Measurements from ENCODE around the gene CDKL1.
A peak's percentile ranks its signal among the peaks of the same experiment; 100 is the strongest.
"Not testable (repeated sequence)": the region's sequence is repeated elsewhere in the genome, so short reads cannot be mapped to it uniquely, and the experiment has no call there.

CDKL1 gene

GRCh38 chr14:50357124-50357523, 39.6 kb downstream of the CDKL1 start:
- no peak for DNase-seq (ENCODE audit: low read depth in 2 of 2)

DNA sequence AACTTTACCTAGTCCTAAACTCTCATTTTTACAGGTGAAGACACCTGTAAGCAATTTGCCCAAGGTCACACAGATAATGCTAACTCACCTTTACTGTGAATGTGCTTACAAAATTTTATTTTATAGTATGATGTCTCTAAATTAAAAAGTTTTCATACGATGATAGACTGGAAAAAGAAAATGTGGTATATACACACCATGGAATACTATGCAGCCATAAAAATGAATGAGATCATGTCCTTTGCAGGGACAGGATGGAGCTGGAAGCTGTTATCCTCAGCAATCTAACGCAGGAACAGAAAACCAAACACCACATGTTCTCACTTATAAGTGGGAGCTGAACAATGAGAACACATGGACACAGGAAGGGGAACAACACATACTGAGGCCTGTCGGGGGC, 40.4 kb downstream of the CDKL1 start:
- DNase-seq (ENCODE audit: low read depth in 2 of 2): not testable (repeated sequence)

DNA sequence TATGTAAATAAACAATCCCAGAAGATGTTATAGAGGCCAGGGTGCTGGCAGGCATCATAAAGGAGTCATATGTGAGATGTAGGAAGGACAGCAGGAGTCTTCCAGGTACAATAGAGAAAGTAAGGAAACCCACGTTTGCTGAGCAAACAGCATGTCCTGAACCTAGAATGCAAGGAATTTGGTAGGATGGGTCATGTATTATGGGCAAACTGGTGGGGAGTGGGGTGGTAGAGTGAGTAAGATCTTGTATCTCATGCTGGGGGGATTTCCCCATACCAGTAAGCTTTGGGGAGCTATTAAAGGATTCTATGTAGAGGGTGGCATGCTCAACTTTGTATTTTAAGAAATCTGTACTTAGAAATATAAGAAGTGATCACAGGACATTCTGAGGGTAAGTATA, 41.0 kb downstream of the CDKL1 start:
- DNase-seq (ENCODE audit: low read depth in 2 of 2): no peak

DNA sequence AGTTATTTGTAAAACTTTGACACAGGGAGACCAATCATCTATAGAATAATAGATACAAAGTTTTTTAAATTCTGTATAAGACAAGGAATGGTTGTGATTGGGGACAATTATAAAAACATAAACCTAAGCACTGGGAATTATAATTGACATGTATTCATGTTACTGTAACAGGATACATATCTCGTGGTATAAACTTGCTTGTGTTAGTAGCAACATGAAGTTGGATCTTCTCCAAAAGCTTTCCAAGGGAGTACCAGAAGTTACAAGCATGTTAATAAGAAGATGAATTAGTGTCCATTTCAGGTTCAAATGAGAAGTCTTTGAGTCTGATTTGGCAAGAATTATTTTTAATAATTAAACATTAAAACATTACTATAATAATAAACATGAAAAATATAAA, 42.2 kb downstream of the CDKL1 start:
- no peak for DNase-seq (ENCODE audit: low read depth in 2 of 2)

GRCh38 chr14:50353126-50353525, 43.6 kb downstream of the CDKL1 start:
- DNase-seq (ENCODE audit: low read depth in 2 of 2): no peak

DNA sequence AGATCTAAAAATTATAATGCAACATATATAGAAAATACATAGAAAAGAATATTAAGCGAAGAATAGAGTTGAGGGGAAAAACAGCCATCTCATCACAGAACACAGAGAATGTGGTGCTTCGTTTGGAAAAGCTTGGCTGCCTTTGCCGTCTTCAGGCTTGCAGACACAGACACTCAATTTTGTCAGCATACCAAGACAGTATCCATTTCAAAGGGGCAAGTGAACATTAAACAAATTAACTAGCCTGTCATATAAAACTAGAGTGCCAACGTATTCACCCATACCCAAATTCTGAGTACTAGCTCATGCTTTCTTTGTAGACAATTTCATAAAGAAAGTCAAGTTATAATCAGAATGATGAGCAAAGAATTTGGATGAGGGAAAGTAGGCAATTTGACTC, 44.1 kb downstream of the CDKL1 start:
- no peak for DNase-seq (ENCODE audit: low read depth in 2 of 2)

- no peak for DNase-seq (ENCODE audit: low read depth in 2 of 2)
Observed at GRCh38 chr14:50350975-50351374, 45.7 kb downstream of the CDKL1 start.

DNA sequence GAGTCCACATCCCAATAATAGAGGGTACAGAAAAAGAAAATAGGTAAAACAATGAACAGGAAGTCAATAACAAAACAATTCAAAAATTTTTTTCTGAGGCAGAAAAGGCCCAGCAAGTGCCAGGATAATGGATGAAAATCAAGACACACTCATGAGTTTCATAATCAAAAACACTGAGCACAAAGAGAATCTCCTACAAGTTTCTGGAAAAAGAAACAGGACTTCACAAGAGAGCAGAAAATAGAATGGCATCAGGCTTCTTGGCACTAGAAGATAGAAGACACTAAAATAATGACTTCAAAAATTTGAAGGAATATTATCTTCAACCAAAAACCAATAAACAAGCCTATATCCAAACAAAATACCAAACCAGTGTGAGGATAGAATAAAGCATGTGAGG, 47.7 kb downstream of the CDKL1 start:
- DNase-seq (ENCODE audit: low read depth in 2 of 2): no peak

GRCh38 chr14:50347521-50347920, 49.2 kb downstream of the CDKL1 start:
- no peak for DNase-seq (ENCODE audit: low read depth in 2 of 2)

- DNase-seq (ENCODE audit: low read depth in 2 of 2): no peak
Observed at GRCh38 chr14:50345846-50346422, 50.7 kb downstream of the CDKL1 start.

GRCh38 chr14:50344876-50345563, 51.7 kb downstream of the CDKL1 start:
- no peak for DNase-seq (ENCODE audit: low read depth in 2 of 2)

DNA sequence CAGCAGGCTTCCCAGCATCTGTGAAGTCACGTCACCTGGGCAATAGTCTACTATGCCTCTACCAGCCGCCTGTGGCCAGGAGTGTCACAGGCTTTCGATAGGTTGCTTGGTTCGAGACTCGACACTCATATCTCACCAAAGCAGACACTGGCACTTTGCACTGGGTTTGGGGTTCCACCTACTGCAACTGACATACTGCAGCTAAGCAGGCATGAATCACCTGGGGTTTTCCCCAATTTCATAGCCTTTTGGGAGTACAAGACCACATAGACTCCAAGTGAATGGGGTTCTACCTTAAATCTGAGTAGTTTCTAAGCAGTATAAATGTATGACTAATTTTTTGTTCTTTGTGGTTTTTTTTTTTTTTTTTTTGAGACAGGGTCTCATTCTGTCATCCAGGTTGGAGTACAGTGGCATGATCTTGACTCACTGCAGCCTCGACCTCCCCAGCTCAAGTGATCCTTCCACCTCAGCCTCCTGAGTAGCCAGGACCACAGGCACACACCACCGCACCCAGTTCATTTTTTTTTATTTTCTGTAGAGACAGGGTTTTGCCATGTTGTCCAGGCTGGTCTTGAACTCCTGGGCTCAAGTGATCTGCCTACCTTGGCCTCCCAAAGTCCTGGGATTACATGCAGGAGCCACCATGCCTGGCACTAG, 52.4 kb downstream of the CDKL1 start:
- peak; percentile 55 to 75 for DNase-seq (ENCODE audit: low read depth in 2 of 2)

DNA sequence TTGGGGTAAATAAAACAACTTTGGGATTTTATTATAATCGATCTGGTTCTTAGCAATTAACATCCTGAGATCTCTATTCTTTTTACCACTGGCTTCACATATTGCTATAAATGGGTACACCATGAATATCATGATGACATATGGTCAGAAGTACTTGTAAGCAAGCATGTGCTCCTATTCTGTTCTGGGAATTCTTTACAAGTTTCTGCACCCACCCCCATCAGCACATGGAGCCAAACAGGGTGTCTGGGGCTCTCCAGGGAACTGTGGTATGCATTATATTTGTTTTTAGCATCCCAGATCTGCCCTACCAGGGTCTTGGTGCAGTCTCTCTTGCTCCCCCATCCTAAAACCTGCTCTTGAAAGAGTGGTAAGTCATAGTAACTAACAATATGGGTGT, 53.2 kb downstream of the CDKL1 start:
- no peak for DNase-seq (ENCODE audit: low read depth in 2 of 2)

- no peak for DNase-seq (ENCODE audit: low read depth in 2 of 2)
Observed at GRCh38 chr14:50342221-50343078, 54.2 kb downstream of the CDKL1 start.

- DNase-seq (ENCODE audit: low read depth in 2 of 2): no peak
Observed at GRCh38 chr14:50340963-50341362, 55.7 kb downstream of the CDKL1 start.

DNA sequence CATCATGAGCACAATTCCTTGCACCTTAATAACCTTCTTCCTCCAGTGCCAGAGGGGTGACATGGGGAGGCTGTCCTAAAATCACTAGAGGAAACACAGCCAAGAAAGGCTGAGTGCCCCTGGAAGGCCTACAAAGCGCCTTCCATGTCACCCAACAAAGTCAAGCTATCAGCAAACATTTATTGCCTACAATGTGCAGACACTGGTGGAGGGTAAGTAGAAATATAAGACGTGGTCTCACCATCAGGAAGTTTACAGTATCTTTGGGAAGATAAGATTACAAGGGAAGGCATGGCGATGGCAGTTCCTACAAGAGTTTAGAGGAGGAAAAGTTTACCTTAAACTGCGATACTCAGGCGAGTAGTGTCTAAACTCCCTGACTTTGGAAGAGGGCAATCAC, 56.6 kb downstream of the CDKL1 start:
- DNase-seq (ENCODE audit: low read depth in 2 of 2): no peak

DNA sequence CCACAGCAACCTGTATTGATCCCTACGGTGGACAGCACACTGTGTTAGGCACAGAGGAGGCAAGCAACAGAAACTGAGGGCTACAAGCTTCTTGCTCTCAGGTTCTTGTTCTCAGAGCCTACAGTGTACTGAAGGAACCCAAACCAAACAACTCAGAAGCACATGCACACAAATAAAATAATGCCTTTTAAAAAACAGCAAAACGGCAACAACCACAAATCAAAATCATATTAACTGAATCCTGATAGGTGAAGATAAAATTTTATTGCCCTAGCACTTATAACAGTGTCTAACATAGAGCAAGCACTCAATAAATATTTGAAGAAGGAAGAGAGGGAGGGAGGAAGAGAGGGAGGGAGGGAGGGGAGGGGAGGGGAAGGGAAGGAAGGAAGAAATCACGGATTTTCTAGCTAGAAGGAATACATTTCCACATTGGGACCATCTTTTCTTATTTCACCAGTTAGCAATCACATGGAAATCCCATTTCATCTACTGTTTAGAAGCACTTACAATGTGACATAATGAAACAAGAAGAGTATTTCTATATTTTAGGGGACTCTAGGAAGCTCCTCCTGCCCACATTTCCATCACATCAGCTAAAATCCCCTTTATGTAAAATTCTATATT, 57.4 kb downstream of the CDKL1 start:
- no peak for DNase-seq (ENCODE audit: low read depth in 2 of 2)

DNA sequence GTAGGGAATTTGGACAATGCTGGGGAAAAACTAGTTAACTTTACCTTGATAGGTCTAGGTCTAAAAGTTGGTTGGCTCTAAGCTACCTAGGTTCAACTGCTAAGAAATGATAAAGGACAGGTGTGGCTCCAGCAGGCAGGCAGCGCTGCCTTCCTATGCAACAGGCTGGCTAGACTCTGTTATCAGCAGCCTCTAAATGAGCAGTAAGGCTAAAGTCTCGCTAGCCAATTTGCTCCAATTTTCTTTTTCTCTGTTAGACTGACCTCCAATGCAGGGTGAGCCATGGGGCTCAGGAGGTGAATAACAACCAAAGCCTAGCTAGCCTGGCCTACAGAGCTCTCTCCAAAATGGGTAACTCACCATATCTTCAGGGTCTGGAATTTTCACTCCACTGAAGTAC, 58.1 kb downstream of the CDKL1 start:
- DNase-seq (ENCODE audit: low read depth in 2 of 2): no peak

GRCh38 chr14:50335989-50336824, 60.5 kb downstream of the CDKL1 start:
- no peak for DNase-seq (ENCODE audit: low read depth in 2 of 2)

DNA sequence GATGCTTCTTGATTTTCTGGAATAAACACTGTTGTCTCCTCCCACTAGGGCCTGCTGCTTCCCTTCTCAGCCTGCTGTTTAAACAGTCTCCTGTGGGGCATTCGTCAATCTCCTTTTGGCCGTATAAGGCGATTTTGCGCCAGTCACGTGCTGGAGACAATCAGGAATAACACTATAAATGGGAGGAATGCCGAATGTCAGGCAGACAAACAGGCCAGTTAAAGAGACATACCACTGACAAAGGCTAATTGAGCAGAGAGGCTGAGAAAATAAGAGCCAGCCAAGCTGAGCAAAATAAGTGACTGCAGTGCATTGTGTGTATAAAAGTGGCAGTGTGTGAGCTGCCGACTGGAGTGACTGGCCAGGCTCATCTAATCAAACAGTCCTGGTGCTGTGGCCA, 61.3 kb downstream of the CDKL1 start:
- no peak for DNase-seq (ENCODE audit: low read depth in 2 of 2)

DNA sequence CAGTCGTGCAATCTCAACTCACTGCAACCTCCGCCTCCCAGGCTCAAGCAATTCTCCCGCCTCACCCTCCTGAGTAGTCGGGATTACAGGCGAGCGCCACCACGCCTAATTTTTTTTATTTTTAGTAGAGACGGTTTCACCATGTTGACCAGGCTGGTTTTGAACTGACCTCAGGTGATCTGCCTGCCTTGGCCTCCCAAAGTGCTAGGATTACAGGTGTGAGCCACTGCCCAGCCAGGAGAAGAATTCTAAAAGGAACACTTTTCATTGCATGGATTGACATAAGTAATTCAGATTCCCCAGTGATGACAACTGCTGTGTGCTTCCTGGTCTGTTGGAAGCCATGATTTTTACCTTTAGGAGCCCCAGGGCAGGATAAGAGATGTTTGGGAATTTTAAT, 62.5 kb downstream of the CDKL1 start:
- DNase-seq (ENCODE audit: low read depth in 2 of 2): no peak

Data from stimulated activated CD4-positive, alpha-beta T cell treated with anti-CD3 and anti-CD28 coated beads, Interleukin-4, amount 100 ng/mL, for 48 hours (primary cell).